ENCODE data around the gene ZBTB38. TPM values are rescaled to one million over a fixed set of nuclear protein-coding genes. Genes with fewer than 3 reads are reported as not detected.

The ZBTB38 gene
- total RNA-seq, 1 experiment from 2014 or later: 162 TPM

DNA sequence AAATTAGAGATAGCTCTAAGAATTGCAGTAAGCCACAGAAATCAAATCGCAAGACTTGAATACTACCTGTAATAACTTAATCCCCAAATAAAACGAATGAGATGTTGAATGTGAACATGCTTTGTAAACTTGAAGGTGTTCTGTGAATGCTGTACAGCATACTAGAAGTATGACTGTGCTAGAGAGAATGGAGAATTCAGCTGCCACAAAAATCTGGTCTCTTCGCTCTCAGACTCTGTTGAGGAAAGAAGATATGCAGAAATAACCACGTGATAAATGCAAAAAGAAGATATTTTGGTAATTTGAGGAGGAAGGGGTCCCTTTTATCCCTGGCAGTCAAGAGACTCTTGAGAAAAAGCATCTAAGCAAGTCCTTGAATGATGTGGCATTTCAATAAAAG, 37.3 kb downstream of the ZBTB38 start:
- DNase-seq (ENCODE audit: low read depth): no peak

DNA sequence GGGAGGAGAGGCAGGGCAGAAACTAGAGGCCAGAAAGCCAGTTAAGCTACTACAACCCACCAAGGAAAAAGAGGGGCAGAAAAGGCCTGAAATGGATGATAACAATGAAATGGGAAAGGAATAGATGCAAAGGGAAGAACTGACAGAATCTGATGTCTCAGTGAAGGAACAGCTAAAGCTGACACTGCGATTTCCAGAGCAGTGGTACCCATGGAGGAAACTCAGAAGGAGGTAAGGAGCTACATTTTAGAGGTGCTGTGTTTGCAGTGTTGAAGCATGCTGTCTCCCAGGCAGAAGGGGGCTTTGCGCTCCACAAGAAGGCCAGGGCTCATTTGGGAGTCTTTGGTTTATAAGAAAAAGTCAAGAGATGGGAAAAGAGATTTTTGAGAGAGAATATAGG, 38.0 kb downstream of the ZBTB38 start:
- DNase-seq (ENCODE audit: low read depth): no peak

DNA sequence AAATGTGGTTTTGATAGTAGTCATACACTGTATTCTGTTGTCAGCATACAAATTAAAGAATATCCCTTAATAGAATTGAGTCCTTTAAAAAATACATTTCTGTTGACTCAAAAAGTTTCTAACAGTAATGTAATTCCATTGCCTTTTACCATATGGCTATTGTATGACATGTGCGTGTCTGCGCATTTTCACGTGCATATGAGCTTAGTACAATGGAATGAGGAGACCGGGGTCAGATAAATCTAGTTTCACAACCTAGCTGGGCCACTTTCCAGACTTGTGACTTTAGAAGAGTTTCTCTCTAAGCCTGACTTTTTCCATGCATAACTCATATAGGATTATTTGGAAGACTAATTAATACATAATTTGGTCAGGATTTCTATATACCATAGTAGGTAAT, 38.7 kb downstream of the ZBTB38 start:
- peak; percentile 86 for DNase-seq (ENCODE audit: low read depth)

DNA sequence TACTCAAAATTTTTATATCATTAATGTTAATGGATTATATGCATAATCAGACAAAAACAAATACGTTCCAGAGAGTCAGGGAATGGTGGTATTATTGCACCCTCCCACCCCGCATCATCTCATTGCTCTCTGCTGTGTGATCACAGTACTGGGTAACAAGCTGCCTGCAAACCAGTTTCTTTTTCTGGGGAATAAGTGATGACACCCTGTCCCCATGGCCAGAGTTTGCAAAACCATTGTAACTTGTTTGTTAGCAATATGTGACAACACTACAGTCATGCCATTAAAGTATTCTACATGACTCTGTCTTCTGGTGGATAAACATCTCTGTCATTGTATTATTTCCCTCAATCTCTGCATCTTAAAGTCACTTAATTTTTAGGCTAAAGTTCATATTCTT, 39.5 kb downstream of the ZBTB38 start:
- DNase-seq (ENCODE audit: low read depth): no peak

- no peak for DNase-seq (ENCODE audit: low read depth)
These were observed 40.3 kb downstream of the ZBTB38 start for GRCh38 chr3:141408596-141408995.

GRCh38 chr3:141409940-141410241, 41.6 kb downstream of the ZBTB38 start:
- no peak for DNase-seq (ENCODE audit: low read depth)

DNA sequence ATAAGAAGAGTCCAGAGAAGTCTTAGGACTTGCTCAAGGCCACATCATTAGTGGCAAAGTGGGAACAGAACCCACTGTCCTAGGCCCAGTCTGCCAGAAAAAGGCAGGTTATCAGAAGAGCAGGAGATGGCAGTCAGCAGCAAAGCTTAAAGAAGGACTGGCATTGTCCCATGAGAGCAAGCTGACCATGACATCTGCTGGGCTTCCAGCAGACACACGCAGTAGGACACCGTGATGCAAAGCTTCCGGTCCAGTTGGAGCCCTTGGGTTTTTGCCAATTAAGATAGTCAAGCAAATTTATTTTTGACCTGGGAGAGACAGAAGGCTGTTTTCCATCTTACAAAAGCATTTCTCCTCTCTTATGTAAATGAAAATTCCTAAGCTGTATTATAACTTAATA, 42.1 kb downstream of the ZBTB38 start:
- peak; percentile 82 for DNase-seq (ENCODE audit: low read depth)

DNA sequence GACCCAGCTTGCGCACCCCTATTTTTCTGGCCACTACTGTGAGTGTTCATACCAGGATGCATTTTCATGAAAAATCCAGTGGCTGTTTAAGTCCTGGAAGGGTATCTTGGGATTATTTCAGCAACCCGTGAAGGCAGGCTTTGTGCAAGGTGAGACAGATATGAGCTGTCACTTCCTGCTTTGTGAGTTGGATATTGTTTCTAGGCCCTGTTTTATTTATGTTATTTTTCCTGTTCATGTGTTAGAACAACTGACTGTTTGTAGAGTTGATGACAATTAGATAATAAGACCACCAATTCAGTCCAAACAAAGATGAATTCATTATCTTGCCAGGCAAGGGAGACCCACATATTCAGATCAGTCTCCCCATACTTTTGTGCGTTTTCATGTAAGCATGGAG, 42.5 kb downstream of the ZBTB38 start:
- no peak for DNase-seq (ENCODE audit: low read depth)

DNA sequence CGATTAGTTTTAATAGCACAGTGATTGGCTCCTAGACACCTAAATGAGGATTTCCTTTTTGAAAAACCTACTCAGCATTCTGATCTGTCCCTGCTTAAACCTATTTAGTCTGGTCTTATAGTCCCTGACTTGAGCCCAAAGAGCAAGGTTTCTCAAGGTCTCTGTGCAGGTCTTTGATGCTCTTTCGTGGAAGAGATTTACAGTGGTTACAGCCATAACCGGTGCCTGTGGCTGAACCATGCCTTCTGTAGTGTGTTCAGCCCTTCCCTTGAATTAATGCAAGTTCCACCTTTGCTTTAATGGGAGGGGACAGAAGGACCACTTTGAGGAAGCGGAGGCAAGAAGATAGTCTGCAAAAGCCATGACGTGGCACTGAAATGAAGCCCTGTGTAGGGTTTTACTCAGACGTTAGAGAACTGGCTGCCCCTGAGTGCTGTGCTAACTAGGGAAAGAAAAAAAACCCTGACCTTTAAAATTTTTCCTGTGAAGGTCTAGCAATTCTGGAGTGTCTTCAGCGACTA, 43.0 kb downstream of the ZBTB38 start:
- no peak for DNase-seq (ENCODE audit: low read depth)

DNA sequence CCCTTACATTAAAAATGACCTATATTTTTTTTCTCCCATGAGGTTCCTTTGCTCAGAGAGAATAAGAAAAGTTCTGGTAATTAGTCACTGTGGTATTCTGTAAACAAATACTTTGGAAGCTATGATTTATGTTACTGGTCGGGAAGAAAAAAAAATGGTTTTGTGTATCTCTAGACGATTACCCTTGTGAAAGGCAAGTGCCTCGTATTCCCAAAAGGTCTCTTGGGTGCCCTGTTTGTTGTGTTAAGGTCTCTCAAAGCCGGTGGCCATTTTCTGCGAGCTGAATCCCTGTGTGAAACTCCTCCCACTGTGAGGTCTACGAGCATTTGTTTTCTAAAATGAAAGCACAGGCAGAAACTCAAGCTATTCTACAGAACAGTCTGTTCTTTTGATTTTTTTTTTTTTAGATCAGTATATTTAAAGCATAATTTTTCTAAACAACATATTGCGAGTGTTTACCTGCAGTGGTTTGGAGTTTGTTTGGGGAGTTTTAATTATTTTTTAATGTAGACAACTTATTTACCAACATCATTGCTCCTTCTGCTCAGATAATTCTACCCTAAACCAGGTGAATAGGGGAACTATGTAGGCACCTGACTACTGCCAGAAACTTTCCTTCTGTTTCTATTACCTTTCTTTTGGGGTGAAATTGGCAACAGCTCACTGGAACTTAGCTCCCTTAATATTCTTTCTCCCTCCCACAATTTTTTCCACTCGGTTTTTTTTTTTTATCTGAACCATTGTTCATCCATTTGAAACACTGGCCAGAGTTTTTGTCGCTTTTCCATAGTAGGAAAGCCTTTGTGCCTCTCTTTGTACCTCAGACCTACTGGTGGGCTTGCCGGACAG, 44.0 kb downstream of the ZBTB38 start:
- peak; percentile 62 for DNase-seq (ENCODE audit: low read depth)

DNA sequence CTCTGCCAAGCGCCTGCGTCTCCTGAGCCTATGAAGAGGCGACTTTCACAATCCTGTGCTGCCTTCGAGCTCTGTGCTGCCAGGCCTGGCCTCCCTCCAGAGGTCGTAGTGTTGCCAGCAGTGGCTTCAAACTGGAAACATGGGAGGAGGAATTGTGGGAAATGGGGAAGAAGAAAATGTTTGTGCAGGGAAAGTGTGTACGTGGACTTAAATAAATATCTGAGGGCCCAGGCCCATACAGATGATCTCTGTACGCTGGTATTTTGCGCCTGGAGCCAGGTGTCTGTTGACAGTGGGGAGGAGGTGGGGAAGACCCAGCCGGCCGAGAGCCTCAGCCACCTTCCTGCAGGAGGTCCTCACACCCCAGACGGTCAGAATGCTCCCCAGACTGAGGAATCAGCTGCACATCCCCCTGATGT, 44.6 kb downstream of the ZBTB38 start:
- DNase-seq (ENCODE audit: low read depth): no peak

- DNase-seq (ENCODE audit: low read depth): no peak
These were observed 45.1 kb downstream of the ZBTB38 start for GRCh38 chr3:141413391-141413790.

- DNase-seq (ENCODE audit: low read depth): peak; percentile 75
These were observed 45.7 kb downstream of the ZBTB38 start for GRCh38 chr3:141413801-141414689.

DNA sequence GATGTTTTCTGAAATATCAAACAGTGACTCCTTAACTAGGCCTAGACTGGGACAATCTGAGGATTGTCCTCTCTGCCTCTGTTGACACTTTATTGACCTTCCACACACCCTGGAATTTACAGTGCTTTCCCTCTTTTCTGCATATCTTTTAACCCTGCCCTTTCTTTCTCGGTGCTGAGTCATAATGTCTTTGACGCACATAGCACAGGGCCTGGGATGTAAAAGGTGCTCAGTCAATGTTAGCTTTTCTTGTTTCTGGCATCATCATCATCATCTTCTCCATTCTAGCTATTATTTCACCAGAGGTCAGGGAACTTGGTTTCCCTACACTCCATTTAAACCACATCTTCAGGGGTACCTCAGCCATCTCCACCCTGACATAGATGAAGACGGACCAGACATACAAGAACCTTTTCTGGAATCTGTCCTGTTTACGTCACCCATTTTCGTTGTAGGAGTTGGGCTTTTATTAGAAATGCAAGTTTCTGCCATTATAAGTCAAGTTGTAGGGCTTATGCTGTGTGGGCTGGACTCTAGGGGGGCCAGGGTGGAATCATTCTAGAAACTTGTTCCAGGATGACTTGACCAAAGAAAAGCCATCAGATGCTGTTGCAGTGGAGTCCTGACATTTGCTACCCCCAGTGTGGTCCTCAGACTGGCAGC, 46.6 kb downstream of the ZBTB38 start:
- DNase-seq (ENCODE audit: low read depth): peak; percentile 44

DNA sequence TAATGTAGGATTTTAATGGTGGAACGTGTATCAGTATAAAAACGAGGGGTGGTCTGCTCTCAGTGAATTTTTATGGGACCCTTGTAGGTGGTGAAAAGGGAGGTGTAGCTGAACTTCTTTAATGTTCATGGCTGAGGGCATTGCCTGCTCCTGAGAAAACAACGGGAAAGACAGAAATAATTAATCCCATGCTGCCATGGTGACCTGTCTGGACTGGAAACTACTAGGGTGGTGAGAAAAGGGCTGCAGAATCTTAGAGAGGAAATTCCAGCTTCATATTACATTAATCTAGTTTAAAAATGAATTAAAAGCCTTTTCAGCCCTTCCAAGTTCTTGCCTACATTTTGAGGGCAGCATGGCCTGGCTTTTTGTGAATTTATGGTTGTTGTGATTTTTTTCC, 47.6 kb downstream of the ZBTB38 start:
- no peak for DNase-seq (ENCODE audit: low read depth)

Other genes starting within 250 kb of the ZBTB38 start
- 13.8 and 18.7 TPM in 2 replicates for gene PXYLP1, start 136.7 kb upstream of the ZBTB38 start, total RNA-seq (2014; rRNA removed; shearing (Covaris generic))
- gene RASA2, start 118.5 kb downstream of the ZBTB38 start, total RNA-seq (2014; rRNA removed; shearing (Covaris generic)): 14.5 and 16.1 TPM in 2 replicates